Loucy (cell line): ENCODE measurements around the gene PAM16.

Experiments used
- EZH2phosphoT487 ChIP-seq: fragments of 200-600 bp; IDR thresholded peaks from 2 replicates; pipeline ENCODE4 v1.6.1; 2018; ENCODE audit warnings: antibody characterized with exemption, mild to moderate bottlenecking, moderate library complexity, borderline replicate concordance
- TF ChIP-seq, protein P1 (sequence below): fragments of 200-600 bp; sonication (generic); conservative IDR thresholded peaks from 2 replicates; pipeline ENCODE4 v1.5.1; 2014; ENCODE audit warnings: mild to moderate bottlenecking, antibody characterized with exemption, low read length

- TF ChIP-seq, protein P1, sequence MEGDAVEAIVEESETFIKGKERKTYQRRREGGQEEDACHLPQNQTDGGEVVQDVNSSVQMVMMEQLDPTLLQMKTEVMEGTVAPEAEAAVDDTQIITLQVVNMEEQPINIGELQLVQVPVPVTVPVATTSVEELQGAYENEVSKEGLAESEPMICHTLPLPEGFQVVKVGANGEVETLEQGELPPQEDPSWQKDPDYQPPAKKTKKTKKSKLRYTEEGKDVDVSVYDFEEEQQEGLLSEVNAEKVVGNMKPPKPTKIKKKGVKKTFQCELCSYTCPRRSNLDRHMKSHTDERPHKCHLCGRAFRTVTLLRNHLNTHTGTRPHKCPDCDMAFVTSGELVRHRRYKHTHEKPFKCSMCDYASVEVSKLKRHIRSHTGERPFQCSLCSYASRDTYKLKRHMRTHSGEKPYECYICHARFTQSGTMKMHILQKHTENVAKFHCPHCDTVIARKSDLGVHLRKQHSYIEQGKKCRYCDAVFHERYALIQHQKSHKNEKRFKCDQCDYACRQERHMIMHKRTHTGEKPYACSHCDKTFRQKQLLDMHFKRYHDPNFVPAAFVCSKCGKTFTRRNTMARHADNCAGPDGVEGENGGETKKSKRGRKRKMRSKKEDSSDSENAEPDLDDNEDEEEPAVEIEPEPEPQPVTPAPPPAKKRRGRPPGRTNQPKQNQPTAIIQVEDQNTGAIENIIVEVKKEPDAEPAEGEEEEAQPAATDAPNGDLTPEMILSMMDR: no peak
- TF ChIP-seq EZH2phosphoT487: no peak
These were observed 31.0 kb upstream of the PAM16 start for GRCh38 chr16:4381935-4382794.
